HG03354 (cell line): ENCODE results near the gene ADGRE3.
"Not testable (repeated sequence)": the region's sequence is repeated elsewhere in the genome, so short reads cannot be mapped to it uniquely, and the experiment has no call there.

Source experiments
- ATAC-seq: cut with Tn5 transposase; IDR thresholded peaks from one replicate; pipeline ENCODE4 v1.9.1; 2021; ENCODE audit warnings: mild to moderate bottlenecking; ENCODE audit not compliant: unreplicated experiment, poor library complexity, severe bottlenecking

Gene ADGRE3

GRCh38 chr19:14672188-14672872 lies 2.3 kb downstream of the ADGRE3 start:
- ATAC-seq = no peak

- ATAC-seq = no peak
Measured at GRCh38 chr19:14670408-14670807, 4.2 kb downstream of the ADGRE3 start.

- ATAC-seq = no peak
Measured at GRCh38 chr19:14669940-14670339, 4.7 kb downstream of the ADGRE3 start.

- no peak for ATAC-seq
Measured at GRCh38 chr19:14661372-14661924, 13.2 kb downstream of the ADGRE3 start.

- no peak for ATAC-seq
Measured at GRCh38 chr19:14659874-14660489, 14.7 kb downstream of the ADGRE3 start.

GRCh38 chr19:14655726-14656125 lies 18.9 kb downstream of the ADGRE3 start:
- ATAC-seq = no peak

- no peak for ATAC-seq
Measured at GRCh38 chr19:14654786-14655560, 19.7 kb downstream of the ADGRE3 start.

- no peak for ATAC-seq
Measured at GRCh38 chr19:14650161-14650560, 24.5 kb downstream of the ADGRE3 start.

- ATAC-seq = no peak
Measured at GRCh38 chr19:14649020-14649419, 25.6 kb downstream of the ADGRE3 start.

GRCh38 chr19:14648506-14648905 lies 26.1 kb downstream of the ADGRE3 start:
- no peak for ATAC-seq

- no peak for ATAC-seq
Measured at GRCh38 chr19:14639536-14640277, 34.9 kb downstream of the ADGRE3 start.

GRCh38 chr19:14632286-14632685 lies 42.4 kb downstream of the ADGRE3 start:
- no peak for ATAC-seq

- ATAC-seq = no peak
Measured at GRCh38 chr19:14629557-14629956, 45.1 kb downstream of the ADGRE3 start.

- not testable (repeated sequence) for ATAC-seq
Measured at GRCh38 chr19:14624491-14624890, 50.2 kb downstream of the ADGRE3 start.

- ATAC-seq = no peak
Measured at GRCh38 chr19:14619404-14619803, 55.2 kb downstream of the ADGRE3 start.

GRCh38 chr19:14616407-14616806 lies 58.2 kb downstream of the ADGRE3 start:
- ATAC-seq = no peak

- no peak for ATAC-seq
Measured at GRCh38 chr19:14615623-14616022, 59.0 kb downstream of the ADGRE3 start.

- ATAC-seq = no peak
Measured at GRCh38 chr19:14614099-14614412, 60.6 kb downstream of the ADGRE3 start.

GRCh38 chr19:14613399-14614098 lies 61.1 kb downstream of the ADGRE3 start:
- not testable (repeated sequence) for ATAC-seq
